IMR-90 (cell line): ENCODE measurements around the gene NUP50. TPM values are rescaled to one million over a fixed set of nuclear protein-coding genes. Genes with fewer than 3 reads are reported as not detected.

Experiments used
- ATAC-seq: fragments of 200-7000 bp; cut with Tn5 transposase; 2 replicates; pipeline ENCODE4 v1.9.1; 2020; ENCODE audit warnings: low read depth, mild to moderate bottlenecking, moderate library complexity
- BruUV-seq: library from RNA; stranded (reverse); fragments of 400-500 nt; replicated peaks from 2 replicates; lab custom pipeline; 2021; lab: Mats Ljungman, UMichigan
- CTCF ChIA-PET: fragments of 300-600 bp; formaldehyde crosslinking; extraction: SDS; loops from one replicate; lab custom pipeline; 2021; ENCODE audit warnings: antibody characterized with exemption; lab: Yijun Ruan, JAX
- POLR2A ChIA-PET: fragments of 300-600 bp; sonication (Branson Sonifier 250); formaldehyde crosslinking; loops from one replicate; lab custom pipeline; 2022; ENCODE audit warnings: antibody characterized with exemption; ENCODE audit not compliant: unreplicated experiment; lab: Charles Lee
- DNase-seq: peaks from one replicate; pipeline ENCODE4 v3.0.0; 2013
- H2AFZ ChIP-seq: replicated peaks from 2 replicates; pipeline ENCODE3; 2013; ENCODE audit warnings: low read length, mild to moderate bottlenecking; ENCODE audit not compliant: poor library complexity
- H2AK5ac ChIP-seq: 2 replicates; pipeline ENCODE4 v1.6.1; 2013; ENCODE audit warnings: low read depth, low read length, inconsistent platforms
- H2AK9ac ChIP-seq: replicated peaks from 2 replicates; pipeline ENCODE3; 2013; ENCODE audit warnings: mild to moderate bottlenecking, low read depth, low read length, moderate library complexity; ENCODE audit not compliant: poor library complexity
- H2BK120ac ChIP-seq: 2 replicates; pipeline ENCODE4 v1.6.1; 2013; ENCODE audit warnings: low read depth, low read length, inconsistent platforms
- H2BK15ac ChIP-seq: 3 replicates; pipeline ENCODE4 v1.6.1; 2013; ENCODE audit warnings: low read depth, low read length, inconsistent platforms
- H2BK20ac ChIP-seq: 2 replicates; pipeline ENCODE4 v1.6.1; 2013; ENCODE audit warnings: low read depth, mild to moderate bottlenecking, inconsistent platforms, low read length, moderate library complexity
- H2BK5ac ChIP-seq: 2 replicates; pipeline ENCODE4 v1.6.1; 2013; ENCODE audit warnings: mild to moderate bottlenecking, low read depth, low read length, inconsistent platforms; ENCODE audit not compliant: poor library complexity, severe bottlenecking
- H3K14ac ChIP-seq: replicated peaks from 2 replicates; pipeline ENCODE4 v1.6.1; 2013; ENCODE audit warnings: low read depth, low read length, inconsistent platforms
- H3K18ac ChIP-seq: 2 replicates; pipeline ENCODE4 v1.6.1; 2013; ENCODE audit warnings: low read depth, low read length, control low read depth
- H3K23ac ChIP-seq: 2 replicates; pipeline ENCODE4 v1.6.1; 2013; ENCODE audit warnings: low read depth, low read length, inconsistent platforms
- H3K27ac ChIP-seq: 2 replicates; pipeline ENCODE4 v1.5.1; 2013; ENCODE audit warnings: mild to moderate bottlenecking, control low read depth, low read length; ENCODE audit not compliant: insufficient read depth
- H3K27me3 ChIP-seq: 2 replicates; pipeline ENCODE4 v1.6.1; 2013; ENCODE audit warnings: low read length; ENCODE audit not compliant: control insufficient read depth, insufficient read depth
- H3K36me3 ChIP-seq: 2 replicates; pipeline ENCODE4 v1.6.1; 2013; ENCODE audit warnings: low read length, mixed read lengths; ENCODE audit not compliant: control insufficient read depth, insufficient read depth
- H3K4ac ChIP-seq: 2 replicates; pipeline ENCODE4 v1.6.1; 2013; ENCODE audit warnings: low read depth, low read length, inconsistent platforms
- H3K4me1 ChIP-seq: 2 replicates; pipeline ENCODE4 v1.6.1; 2013; ENCODE audit warnings: low read length, mixed read lengths; ENCODE audit not compliant: control insufficient read depth, insufficient read depth
- H3K4me2 ChIP-seq: 2 replicates; pipeline ENCODE4 v1.6.1; 2013; ENCODE audit warnings: low read depth, mild to moderate bottlenecking, control low read depth, low read length, moderate library complexity
- H3K4me3 ChIP-seq: 2 replicates; pipeline ENCODE4 v1.5.1; 2013; ENCODE audit warnings: low read depth, mild to moderate bottlenecking, control low read depth, low read length, moderate library complexity; ENCODE audit not compliant: insufficient read depth
- H3K56ac ChIP-seq: 2 replicates; pipeline ENCODE4 v1.6.1; 2013; ENCODE audit warnings: low read length, inconsistent platforms; ENCODE audit not compliant: insufficient read depth; ENCODE audit errors: extremely low read depth
- H3K79me1 ChIP-seq, 2 experiments: 2 replicates each; pipeline ENCODE4 v1.6.1; 2013; ENCODE audit warnings: low read length in 2 of 2, inconsistent platforms in 1 of 2, low read depth in 1 of 2
- H3K9ac ChIP-seq: 2 replicates; pipeline ENCODE4 v1.6.1; 2013; ENCODE audit warnings: low read depth, low read length, control low read depth
- H3K9me1 ChIP-seq: 2 replicates; pipeline ENCODE4 v1.6.1; 2013; ENCODE audit warnings: low read length, inconsistent platforms; ENCODE audit not compliant: insufficient read depth
- H3K9me3 ChIP-seq: 2 replicates; pipeline ENCODE4 v1.6.1; 2013; ENCODE audit warnings: low read length; ENCODE audit not compliant: control insufficient read depth, insufficient read depth
- H4K20me1 ChIP-seq: 2 replicates; pipeline ENCODE4 v1.6.1; 2013; ENCODE audit warnings: low read length, inconsistent platforms; ENCODE audit not compliant: insufficient read depth
- H4K5ac ChIP-seq: 2 replicates; pipeline ENCODE4 v1.6.1; 2013; ENCODE audit warnings: mild to moderate bottlenecking, low read depth, low read length, control low read depth
- H4K8ac ChIP-seq, 2 experiments: 2 replicates each; pipeline ENCODE4 v1.6.1; 2013; ENCODE audit warnings: low read depth in 2 of 2, low read length in 2 of 2, control low read depth in 1 of 2, inconsistent platforms in 1 of 2
- H4K91ac ChIP-seq: 2 replicates; pipeline ENCODE4 v1.6.1; 2013; ENCODE audit warnings: low read depth, low read length, inconsistent platforms; ENCODE audit not compliant: insufficient read depth
- CEBPB ChIP-seq: IDR thresholded peaks from 2 replicates; pipeline ENCODE4 v1.6.1; 2012; ENCODE audit warnings: low read depth, low read length, improper control_type of control experiment
- CHD1 ChIP-seq: IDR thresholded peaks from 2 replicates; pipeline ENCODE4 v1.6.1; 2012; ENCODE audit warnings: low read depth, low read length, improper control_type of control experiment
- CTCF ChIP-seq: conservative IDR thresholded peaks from 2 replicates; pipeline ENCODE4 v1.5.1; 2012; ENCODE audit warnings: mild to moderate bottlenecking, low read depth, low read length, improper control_type of control experiment
- ELK1 ChIP-seq: fragments of 150-350 bp; IDR thresholded peaks from 2 replicates; pipeline ENCODE4 v1.6.1; 2016; ENCODE audit warnings: low read depth, mild to moderate bottlenecking, low read length, moderate library complexity, borderline replicate concordance
- MXI1 ChIP-seq: IDR thresholded peaks from 2 replicates; pipeline ENCODE4 v1.6.1; 2012; ENCODE audit warnings: low read depth, mild to moderate bottlenecking, low read length, moderate library complexity, borderline replicate concordance
- NFE2L2 ChIP-seq: fragments of 150-350 bp; IDR thresholded peaks from 2 replicates; pipeline ENCODE4 v1.6.1; 2016; ENCODE audit warnings: low read depth, mild to moderate bottlenecking, low read length
- RAD21 ChIP-seq: IDR thresholded peaks from 2 replicates; pipeline ENCODE4 v1.6.1; 2012; ENCODE audit warnings: low read length, improper control_type of control experiment
- RCOR1 ChIP-seq: IDR thresholded peaks from 2 replicates; pipeline ENCODE4 v1.6.1; 2012; ENCODE audit warnings: mild to moderate bottlenecking, low read length, improper control_type of control experiment; ENCODE audit not compliant: insufficient replicate concordance
- WGBS, 2 experiments: methylation state at CpG; one replicate each; pipeline versions ENCODE4 v1.1.5 to v1.1.7; 2013; ENCODE audit warnings: missing lambda C conversion rate in 2 of 2; ENCODE audit not compliant: insufficient read length in 1 of 2; ENCODE audit errors: extremely low coverage in 2 of 2; 5-methylcytosine and 5-hydroxymethylcytosine counted together
- dilution Hi-C: fragments of 300-500 bp; cut with HindIII; formaldehyde crosslinking; loops from one replicate; pipeline ENCODE4 v1.14.3; 2018; ENCODE audit warnings: low sequenced_read_pairs; ENCODE audit not compliant: unreplicated experiment
- in situ Hi-C: fragments of 300-500 bp; cut with MboI; formaldehyde crosslinking; loops from 3 replicates; pipeline ENCODE4 v1.14.3; 2019; ENCODE audit warnings: low sequenced_read_pairs, inconsistent platforms, mixed read lengths
- intact Hi-C: fragments of 100-400 bp; cut with micrococcal nuclease; formaldehyde crosslinking; loops from 2 replicates; pipeline ENCODE4 v1.10.0; 2022
- polyA plus RNA-seq, 3 experiments: library from polyadenylated mRNA; depleted of rRNA; stranded (reverse); fragments of >200 nt; gene quantifications; 2 replicates each; pipeline ENCODE4 v1.2.3, GENCODE V29; 2012; ENCODE audit warnings: low replicate concordance in 1 of 3
- total RNA-seq: library from RNA; depleted of rRNA; stranded (reverse); fragments of >200 nt; gene quantifications from 2 replicates; pipeline ENCODE4 v1.2.3, GENCODE V29; 2012

NUP50 gene
- total and polyA plus RNA-seq, 2 of the 4 experiments (the other 2 are of a cell fraction), result 12.8 to 65.4 TPM

DNA sequence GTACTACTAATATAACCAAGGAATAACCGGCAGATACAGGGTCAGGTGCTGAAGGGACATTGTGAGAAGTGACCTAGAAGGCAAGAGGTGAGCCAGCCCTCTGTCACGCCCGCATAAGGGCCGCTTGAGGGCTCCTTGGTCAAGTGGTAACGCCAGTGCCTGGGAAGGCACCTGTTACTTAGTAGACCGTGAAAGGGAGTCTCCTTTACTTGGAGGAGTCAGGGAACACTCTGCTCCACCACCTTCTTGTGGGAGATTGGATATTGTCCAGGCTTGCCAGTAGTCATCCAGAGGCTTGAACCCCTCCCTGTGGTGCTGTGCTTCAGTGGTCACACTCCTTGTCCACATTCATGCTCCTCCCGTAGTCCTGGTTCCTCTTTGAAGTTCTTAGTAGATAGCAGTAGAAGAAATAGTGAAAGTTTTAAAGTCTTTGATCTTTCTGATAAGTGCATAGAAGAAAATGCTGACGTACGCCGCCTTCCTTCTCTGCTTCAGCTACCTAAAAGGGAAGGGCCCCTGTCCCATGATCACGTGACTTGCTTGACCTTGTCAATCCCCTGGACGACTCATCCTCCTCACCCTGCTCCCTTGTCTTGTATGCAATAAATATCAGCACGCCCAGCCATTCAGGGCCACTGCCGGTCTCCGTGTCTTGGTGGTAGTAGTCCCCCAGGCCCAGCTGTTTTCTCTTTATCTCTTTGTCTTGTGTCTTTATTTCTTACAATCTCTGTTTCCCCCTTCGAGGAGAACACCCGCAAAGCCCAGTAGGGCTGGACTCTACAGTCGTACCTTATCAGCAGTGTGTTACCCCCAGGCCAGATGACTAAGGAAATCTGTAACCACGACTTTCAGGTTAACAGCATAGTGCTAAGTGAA is 6.1 kb downstream of the NUP50 start (continued):
- TF ChIP-seq MXI1, result no peak

GRCh38 chr22:45171830-45172229 is 8.1 kb downstream of the NUP50 start:
- H4K5ac ChIP-seq, result no peak overlapping the region
- H3K9me3 ChIP-seq, result no peaks in the 10 kb centered on the region
- POLR2A ChIA-PET, result no interaction called here
- TF ChIP-seq CEBPB, result no peak
- TF ChIP-seq CHD1, result no peak
- TF ChIP-seq NFE2L2, result no peak
- no peak for TF ChIP-seq ELK1
- TF ChIP-seq RCOR1, result no peak
- TF ChIP-seq MXI1, result no peak
- 0 out of 2 replicates have a peak, but pooled peaks have one; percentile 3 for TF ChIP-seq CTCF
- TF ChIP-seq RAD21, result no peak
- no peaks in the 10 kb centered on the region; the same call in 1 of the 2 replicates for H3K9me1 ChIP-seq
- H3K9ac ChIP-seq, result no peak overlapping the region
- H3K27me3 ChIP-seq, result no peaks in the 10 kb centered on the region
- intact Hi-C loops (loop anchor here (5.0 kb wide), 1 partner anchor 90 kb away; no protein-coding TSS in a partner anchor), in situ Hi-C loops (no loop called here), dilution Hi-C loops (no loop called here)
- no peak overlapping the region for H4K91ac ChIP-seq
- peaks cover 37% of the 10 kb centered on the region for H4K20me1 ChIP-seq
- no peak overlapping the region for H2AK5ac ChIP-seq
- H3K4me1 ChIP-seq, result peaks cover 2% of the 10 kb centered on the region; the same call in 1 of the 2 replicates
- H2AK9ac ChIP-seq, result no peak overlapping the region
- no CpG with 5 or more reads among the region's 6 CpGs for whole genome bisulfite sequencing, 2 experiments
- H2AFZ ChIP-seq, result no peak overlapping the region
- ATAC-seq, result no peak
- no peak overlapping the region for H2BK15ac ChIP-seq
- H3K27ac ChIP-seq, result no peak overlapping the region
- H3K4me3 ChIP-seq, result no peak overlapping the region
- H3K79me1 ChIP-seq, result peaks cover 32 to 79% of the 10 kb centered on the region in 2 experiments
- no peak overlapping the region for H3K14ac ChIP-seq
- H2BK5ac ChIP-seq, result no peak overlapping the region
- CTCF ChIA-PET, result no interaction called here
- H3K18ac ChIP-seq, result no peak overlapping the region
- no peak overlapping the region for H3K56ac ChIP-seq
- no peak overlapping the region for H3K4ac ChIP-seq
- no peak overlapping the region for H4K8ac ChIP-seq
- no peak overlapping the region for H2BK120ac ChIP-seq
- no peak overlapping the region for H3K23ac ChIP-seq
- no peak overlapping the region for H2BK20ac ChIP-seq
- H3K36me3 ChIP-seq, result peaks cover 56% of the 10 kb centered on the region
- no peak overlapping the region for H3K4me2 ChIP-seq
- DNase-seq, result no peak
- no TSS peak for BruUV-seq
